Coronary artery (tissue), 2 donors: ENCODE results near the gene LMO1.

ENCODE experiments used
- DNase-seq: peaks from one replicate; pipeline ENCODE4 v3.0.0-alpha.2; 2017; ENCODE audit warnings: low spot score
- H3K27ac ChIP-seq, 2 donors: fragments of 200-600 bp; sonication (generic); one replicate each; pipeline ENCODE4 v1.5.1; 2016 to 2019
- H3K4me3 ChIP-seq: fragments of 200-600 bp; sonication (generic); 2 replicates; pipeline ENCODE4 v1.5.1; 2016; ENCODE audit warnings: mild to moderate bottlenecking, moderate library complexity
- TF ChIP-seq, protein P1 (sequence below): fragments of 200-600 bp; sonication (generic); IDR thresholded peaks from one replicate; pipeline ENCODE4 v1.5.1; 2019; ENCODE audit warnings: antibody characterized with exemption

LMO1 gene

DNA sequence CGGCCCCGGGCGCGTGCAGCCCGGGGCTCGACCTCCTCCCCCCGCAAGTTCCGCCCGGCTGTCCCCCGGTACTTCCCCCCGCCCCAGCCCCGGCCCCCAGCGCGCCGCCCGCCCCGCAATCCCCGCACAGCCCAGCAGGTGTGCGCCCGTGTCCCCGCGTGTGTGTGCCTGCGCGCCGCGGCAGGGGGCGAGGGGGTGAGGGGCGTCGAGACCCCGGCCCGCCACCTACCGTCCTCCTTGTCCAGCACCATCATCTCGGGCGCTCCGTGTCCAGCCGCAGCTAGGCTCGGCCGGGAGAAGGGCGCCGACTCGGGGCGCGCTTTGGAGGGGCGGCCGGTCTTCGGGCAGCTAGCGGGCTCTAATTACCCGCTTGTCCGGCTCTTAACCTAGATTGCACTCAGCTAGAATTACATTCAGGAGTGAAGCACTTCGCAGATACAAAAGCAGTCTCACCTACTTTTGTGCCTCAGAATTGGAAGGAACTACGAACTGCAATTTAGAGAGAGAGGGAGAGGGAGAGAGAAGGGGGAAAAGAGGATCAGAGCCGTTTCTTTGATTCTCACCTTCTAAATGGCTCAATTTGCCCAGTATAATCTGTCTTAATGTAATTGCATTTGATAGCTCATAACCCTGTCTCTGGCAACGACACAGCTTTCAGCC is 439 bp downstream of the LMO1 start:
- peak overlapping the region; percentile 76 for H3K4me3 ChIP-seq
- TF ChIP-seq, protein P1, sequence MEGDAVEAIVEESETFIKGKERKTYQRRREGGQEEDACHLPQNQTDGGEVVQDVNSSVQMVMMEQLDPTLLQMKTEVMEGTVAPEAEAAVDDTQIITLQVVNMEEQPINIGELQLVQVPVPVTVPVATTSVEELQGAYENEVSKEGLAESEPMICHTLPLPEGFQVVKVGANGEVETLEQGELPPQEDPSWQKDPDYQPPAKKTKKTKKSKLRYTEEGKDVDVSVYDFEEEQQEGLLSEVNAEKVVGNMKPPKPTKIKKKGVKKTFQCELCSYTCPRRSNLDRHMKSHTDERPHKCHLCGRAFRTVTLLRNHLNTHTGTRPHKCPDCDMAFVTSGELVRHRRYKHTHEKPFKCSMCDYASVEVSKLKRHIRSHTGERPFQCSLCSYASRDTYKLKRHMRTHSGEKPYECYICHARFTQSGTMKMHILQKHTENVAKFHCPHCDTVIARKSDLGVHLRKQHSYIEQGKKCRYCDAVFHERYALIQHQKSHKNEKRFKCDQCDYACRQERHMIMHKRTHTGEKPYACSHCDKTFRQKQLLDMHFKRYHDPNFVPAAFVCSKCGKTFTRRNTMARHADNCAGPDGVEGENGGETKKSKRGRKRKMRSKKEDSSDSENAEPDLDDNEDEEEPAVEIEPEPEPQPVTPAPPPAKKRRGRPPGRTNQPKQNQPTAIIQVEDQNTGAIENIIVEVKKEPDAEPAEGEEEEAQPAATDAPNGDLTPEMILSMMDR, result no peak
- H3K27ac ChIP-seq, result no peak overlapping the region
- DNase-seq, result no peak

DNA sequence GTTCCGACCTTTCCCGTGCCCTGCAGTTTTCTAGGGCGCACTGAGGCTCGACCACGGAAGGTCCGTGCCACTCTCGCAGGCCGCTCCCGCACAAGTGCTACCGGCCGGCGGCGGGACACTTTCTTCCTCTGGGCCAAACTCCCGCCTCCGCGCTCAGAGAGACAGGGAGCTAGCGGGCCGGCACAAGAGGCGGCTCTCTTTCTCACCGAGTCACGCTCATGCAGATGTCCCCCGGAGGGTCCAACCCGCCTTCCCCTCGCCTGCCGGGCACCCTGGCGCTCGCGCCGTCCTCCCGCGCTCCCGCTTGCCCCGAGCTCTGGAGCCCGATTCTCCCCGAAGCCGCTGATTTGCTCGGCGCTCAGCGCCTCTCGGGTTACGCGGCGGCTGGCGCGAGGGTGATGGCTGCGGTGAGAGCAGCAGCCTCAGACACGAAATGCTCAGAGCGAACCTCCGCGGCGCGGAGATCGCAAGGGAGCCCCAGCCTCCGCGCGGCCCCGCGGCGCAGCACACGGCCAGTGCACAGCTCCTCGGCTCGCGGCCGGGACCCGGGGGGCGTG is 1.0 kb downstream of the LMO1 start:
- H3K27ac ChIP-seq, result no peak overlapping the region

DNA sequence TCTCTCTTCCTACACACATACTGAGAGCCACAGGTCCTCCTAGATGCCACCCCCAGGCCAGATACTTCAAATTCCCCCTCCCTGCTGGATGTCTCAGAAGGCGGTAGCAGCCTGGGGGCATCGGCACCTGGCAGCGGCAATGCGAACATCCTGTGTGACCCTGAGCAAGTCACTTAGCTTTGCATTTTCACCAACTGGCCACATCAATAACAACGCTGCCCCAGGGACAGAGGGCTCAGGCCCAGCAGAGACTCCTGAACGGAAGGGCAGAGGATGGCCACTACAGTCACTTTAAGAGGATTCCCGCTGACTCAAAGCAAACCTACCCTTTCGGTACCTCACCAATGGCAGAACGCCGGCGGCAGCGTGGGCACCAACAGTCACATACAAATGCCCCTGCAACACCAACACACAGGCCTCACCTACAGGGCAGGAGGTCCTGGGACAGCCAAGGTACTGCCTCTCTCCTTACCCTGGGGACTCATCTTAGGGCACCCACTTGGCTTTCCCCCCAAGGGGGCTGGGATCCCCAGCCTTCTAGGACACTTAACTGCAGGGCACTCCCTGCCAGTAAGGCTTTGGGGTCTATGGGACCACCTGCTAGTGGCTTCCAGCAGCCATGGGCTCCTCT is 1.6 kb downstream of the LMO1 start:
- TF ChIP-seq, protein P1, result no peak
- no peak overlapping the region for H3K27ac ChIP-seq
- DNase-seq, result peak; percentile 41
- H3K4me3 ChIP-seq, result peak overlapping the region; percentile 76

More for the DNA sequence above, 1.0 kb downstream of the LMO1 start:
- H3K4me3 ChIP-seq, result peak overlapping the region; percentile 76
- TF ChIP-seq, protein P1, result no peak
- DNase-seq, result peak; percentile 71

DNA sequence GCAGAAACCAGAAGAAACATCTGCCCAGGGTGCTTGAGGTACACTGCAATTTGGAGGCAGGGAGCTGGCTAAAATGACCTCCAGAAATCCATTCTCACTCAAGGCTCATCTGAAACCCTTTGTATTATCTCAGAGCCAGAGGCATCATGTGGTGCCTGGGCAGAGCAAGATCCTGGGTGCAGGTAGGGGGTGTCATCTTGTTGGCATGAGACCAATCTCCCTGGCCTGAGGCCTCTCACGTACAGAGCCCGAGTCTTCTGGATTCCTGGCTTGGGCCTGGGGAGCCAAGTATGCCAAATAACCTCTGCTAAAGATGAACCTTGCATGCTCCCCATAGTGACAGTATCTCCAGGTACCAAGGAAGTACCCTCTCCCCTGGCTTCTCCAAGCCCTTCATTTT is 2.4 kb downstream of the LMO1 start:
- Histone ChIP-seq H3K4me3 (no peak overlapping the region), H3K27ac (no peak overlapping the region)
- DNase-seq, result peak; percentile 65
- TF ChIP-seq, protein P1, result no peak

DNA sequence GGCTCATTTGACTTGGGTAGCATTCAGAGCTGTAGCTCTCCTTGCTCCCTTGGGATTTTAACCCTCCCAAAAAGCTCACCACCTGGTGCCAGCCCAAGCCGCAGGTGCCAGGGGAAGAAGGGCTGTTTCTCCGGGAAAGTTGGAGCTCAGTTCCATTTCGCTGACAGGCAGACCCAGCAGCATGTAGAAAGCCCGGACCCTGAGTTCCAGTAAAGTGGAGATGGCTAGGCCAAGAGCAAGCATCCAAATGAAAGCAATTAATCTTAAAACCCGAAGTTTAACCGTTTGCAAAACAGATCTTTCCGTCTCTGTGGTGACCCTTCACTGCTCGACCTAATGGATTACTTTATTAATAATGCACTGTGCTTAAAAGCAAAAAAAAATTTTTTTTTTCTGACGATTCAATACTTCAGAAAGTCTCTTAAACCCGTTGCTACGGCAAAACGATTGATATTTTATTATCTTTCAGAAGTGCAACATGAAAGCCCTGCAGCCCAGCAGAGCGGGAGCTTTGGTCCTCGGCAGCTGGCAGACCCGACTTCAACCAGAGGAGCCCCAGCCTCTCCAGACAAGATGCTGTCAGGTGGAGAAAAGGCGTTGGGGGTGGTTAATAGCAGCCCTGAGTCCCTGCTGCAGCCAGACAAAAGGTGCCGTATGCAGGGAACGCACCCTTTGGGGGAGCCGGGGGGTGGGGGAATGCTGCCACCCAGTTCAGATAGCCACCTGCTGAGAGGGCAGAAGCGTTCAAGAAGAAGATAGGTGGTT is 3.3 kb downstream of the LMO1 start:
- no peak overlapping the region for H3K27ac ChIP-seq
- TF ChIP-seq, protein P1, result no peak
- H3K4me3 ChIP-seq, result no peak overlapping the region
- DNase-seq, result peak; percentile 55

DNA sequence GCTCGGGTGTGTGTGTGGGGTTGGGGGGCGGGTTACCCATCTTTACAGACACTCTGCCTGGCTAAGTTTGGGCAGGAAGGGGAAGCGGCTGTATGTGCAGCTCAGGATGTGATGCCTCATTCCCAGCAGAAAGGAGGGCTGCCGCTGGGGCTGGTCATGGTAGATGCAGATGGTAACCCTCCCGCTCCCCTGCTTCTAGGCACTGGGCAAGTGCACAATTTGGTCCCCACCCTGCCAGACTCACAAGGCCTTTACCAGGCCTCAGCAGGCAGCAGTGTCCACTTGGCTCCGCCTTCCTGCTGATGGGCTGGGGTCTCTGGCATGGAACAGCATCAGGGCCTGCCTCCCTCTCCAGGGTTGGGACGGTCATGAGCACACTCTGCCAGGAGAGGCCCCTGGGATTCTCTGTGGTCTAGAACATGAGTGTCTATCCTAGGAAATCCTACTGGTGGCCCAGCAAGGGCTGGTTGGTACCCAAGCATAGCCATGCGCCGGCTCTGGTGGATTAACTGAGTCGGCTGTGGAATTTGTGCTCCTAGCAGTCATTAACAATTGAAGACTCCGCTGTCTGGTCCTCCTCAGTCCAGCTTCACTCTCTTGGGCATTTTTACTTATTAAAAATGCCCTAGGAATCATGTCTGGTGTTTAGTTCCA is 4.2 kb downstream of the LMO1 start:
- no peak overlapping the region for H3K4me3 ChIP-seq

More for the DNA sequence above, 4.2 kb downstream of the LMO1 start:
- no peak overlapping the region for H3K27ac ChIP-seq
- TF ChIP-seq, protein P1, result no peak
- DNase-seq, result peak; percentile 52
